ENCODE data around the gene ITGB8.

GRCh38 chr7:20338285-20338684, 7.6 kb downstream of the ITGB8 start:
- no peak for TF ChIP-seq CREB5 (CRISPR knock-in tag; IDR thresholded peaks at IDR 0.05; ENCODE audit: low read depth)
- no peak for TF ChIP-seq CSDC2 (CRISPR knock-in tag; IDR thresholded peaks at IDR 0.05)
- TF ChIP-seq ISL1 (CRISPR knock-in tag; IDR thresholded peaks at IDR 0.05): no peak
- TF ChIP-seq ZNF70 (CRISPR knock-in tag; IDR thresholded peaks at IDR 0.05): no peak
- TF ChIP-seq ZFP3 (CRISPR knock-in tag; IDR thresholded peaks at IDR 0.05): no peak
- no peak for TF ChIP-seq ARNTL (CRISPR knock-in tag; IDR thresholded peaks at IDR 0.05; ENCODE audit: borderline replicate concordance, low read depth)
- TF ChIP-seq ZC3H10 (CRISPR knock-in tag; IDR thresholded peaks at IDR 0.05): no peak
- TF ChIP-seq ZFP30 (CRISPR knock-in tag; IDR thresholded peaks at IDR 0.05): no peak
